Caco-2 (cell line): ENCODE measurements around the gene ALPP. TPM values are rescaled to one million over a fixed set of nuclear protein-coding genes. Genes with fewer than 3 reads are reported as not detected.
A peak's percentile ranks its signal among the peaks of the same experiment; 100 is the strongest.
"Not testable (repeated sequence)": the region's sequence is repeated elsewhere in the genome, so short reads cannot be mapped to it uniquely, and the experiment has no call there.

Experiments used
- BruUV-seq: library from RNA; stranded (reverse); fragments of 400-500 nt; replicated peaks from 2 replicates; lab custom pipeline; 2021; lab: Mats Ljungman, UMichigan
- CTCF ChIA-PET: fragments of 300-600 bp; sonication (Branson Sonifier 250); formaldehyde crosslinking; loops from one replicate; lab custom pipeline; 2022; ENCODE audit warnings: antibody characterized with exemption; lab: Charles Lee
- POLR2A ChIA-PET: fragments of 300-600 bp; sonication (Branson Sonifier 250); formaldehyde crosslinking; loops from one replicate; lab custom pipeline; 2022; ENCODE audit warnings: antibody characterized with exemption; lab: Charles Lee
- DNase-seq, 2 experiments: peaks; one replicate each; pipeline versions ENCODE4 v3.0.0 to v3.0.0-alpha.2; 2020 to 2022
- H3K27me3 ChIP-seq: replicated peaks from 2 replicates; pipeline ENCODE4 v1.6.0; 2011; ENCODE audit warnings: low read length; ENCODE audit not compliant: control insufficient read depth, insufficient read depth
- H3K36me3 ChIP-seq: 2 replicates; pipeline ENCODE4 v1.5.1; 2011; ENCODE audit warnings: low read length; ENCODE audit not compliant: control insufficient read depth, insufficient read depth
- H3K4me1 ChIP-seq: fragments of 250-450 bp; sonication (Bioruptor Pico); 2 replicates; pipeline ENCODE4 v1.5.1; 2020; ENCODE audit warnings: mild to moderate bottlenecking
- H3K4me3 ChIP-seq: 2 replicates; pipeline ENCODE4 v1.5.1; 2011; ENCODE audit warnings: low read depth, mild to moderate bottlenecking, control low read depth, low read length
- H3K9me3 ChIP-seq: fragments of 250-450 bp; sonication (Bioruptor Pico); 2 replicates; pipeline ENCODE4 v1.5.1; 2020; ENCODE audit warnings: mild to moderate bottlenecking, moderate library complexity
- H3K27ac Mint-ChIP-seq: one replicate; pipeline ENCODE4 v1.8.0; 2022; ENCODE audit warnings: mixed read lengths; ENCODE audit not compliant: unreplicated experiment
- H3K27me3 Mint-ChIP-seq: one replicate; pipeline ENCODE4 v1.8.0; 2022; ENCODE audit warnings: mixed read lengths; ENCODE audit not compliant: insufficient read depth, unreplicated experiment
- H3K36me3 Mint-ChIP-seq: one replicate; pipeline ENCODE4 v1.8.0; 2022; ENCODE audit warnings: mild to moderate bottlenecking, mixed read lengths; ENCODE audit not compliant: insufficient read depth, unreplicated experiment
- H3K4me1 Mint-ChIP-seq: one replicate; pipeline ENCODE4 v1.8.0; 2022; ENCODE audit warnings: low read depth, mixed read lengths; ENCODE audit not compliant: unreplicated experiment
- H3K4me3 Mint-ChIP-seq: one replicate; pipeline ENCODE4 v1.8.0; 2022; ENCODE audit warnings: mild to moderate bottlenecking, moderate library complexity, mixed read lengths; ENCODE audit not compliant: unreplicated experiment
- H3K9me3 Mint-ChIP-seq: one replicate; pipeline ENCODE4 v1.8.0; 2022; ENCODE audit warnings: mixed read lengths; ENCODE audit not compliant: unreplicated experiment
- intact Hi-C: fragments of 100-400 bp; cut with micrococcal nuclease; formaldehyde crosslinking; loops from one replicate; pipeline ENCODE4 v1.10.0; 2022; ENCODE audit not compliant: unreplicated experiment
- total RNA-seq: library from RNA; stranded (reverse); gene quantifications from 2 replicates; pipeline ENCODE4 v1.2.3, GENCODE V29; 2022
- TF ChIP-seq, protein P1 (sequence below), 2 experiments: fragments of 200-600 bp in 1 of 2; IDR thresholded peaks; 1 replicate in 1 of 2; 2 replicates in 1 of 2; pipeline versions ENCODE4 v1.5.1 to v1.8.0; 2011 to 2022; ENCODE audit warnings: antibody characterized with exemption in 1 of 2, control low read depth in 1 of 2, inconsistent platforms in 1 of 2, low read depth in 1 of 2, low read length in 1 of 2, mild to moderate bottlenecking in 1 of 2, moderate library complexity in 1 of 2; ENCODE audit not compliant: insufficient read depth in 1 of 2, severe bottlenecking in 1 of 2, unreplicated experiment in 1 of 2

Gene ALPP
- total RNA-seq, 1 experiment from 2014 or later, result 4.9 TPM

DNA sequence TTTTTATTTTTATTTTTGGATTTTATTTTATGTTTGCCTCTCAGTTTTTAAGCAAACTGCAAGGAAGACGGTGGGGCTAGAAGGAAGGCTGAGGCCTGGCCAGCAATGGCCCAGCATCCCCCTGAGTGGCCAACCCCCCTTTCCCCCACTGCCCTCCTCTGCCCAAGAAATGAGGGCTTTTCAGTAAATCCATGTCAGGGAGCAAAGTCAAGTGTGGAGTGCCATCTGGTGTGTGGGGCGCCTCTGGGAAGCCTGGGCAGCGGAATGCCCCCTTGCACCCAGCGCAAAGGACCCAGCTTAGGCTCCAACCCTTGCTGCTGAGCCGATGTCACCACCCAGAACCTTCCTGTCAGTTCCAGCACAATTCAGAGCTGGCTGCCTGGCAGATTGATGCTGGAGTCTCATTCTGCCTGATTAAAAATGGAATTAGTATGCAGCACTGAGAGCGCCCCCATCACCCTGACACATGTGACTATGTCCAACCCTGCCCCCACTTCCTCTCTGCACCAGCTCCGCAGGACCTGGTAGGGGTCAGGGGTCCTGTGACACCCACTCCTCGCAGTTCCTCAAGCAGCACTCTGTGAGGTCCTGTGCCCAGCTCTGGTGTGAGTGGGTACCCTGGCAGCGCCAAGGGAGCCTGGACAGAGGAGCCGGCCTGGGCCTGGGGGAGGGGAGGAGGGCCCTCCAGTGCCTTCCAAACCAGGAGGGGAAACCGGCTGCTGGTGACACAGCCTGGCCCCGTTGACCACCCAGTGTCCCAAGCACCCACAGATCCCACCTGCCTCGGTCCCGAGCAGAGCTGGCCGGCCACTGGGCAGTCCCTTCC is 9.2 kb upstream of the ALPP start:
- Histone ChIP-seq H3K4me1 (0 out of 2 replicates have a peak, but pooled peaks cover 4% of the 10 kb centered on the region), H3K27me3 (no peaks in the 10 kb centered on the region), H3K36me3 (no peaks in the 10 kb centered on the region), H3K4me3 (no peak overlapping the region), H3K9me3 (no peaks in the 10 kb centered on the region)
- intact Hi-C loops, result loop anchor here (5.0 kb wide), 1 partner anchor 462 kb away; no protein-coding TSS in a partner anchor
- ChIA-PET POLR2A (no interaction called here), CTCF (no interaction called here)
- BruUV-seq, result no TSS peak
- no peaks in the 10 kb centered on the region for H3K27me3 Mint-ChIP-seq
- no peaks in the 10 kb centered on the region for H3K4me1 Mint-ChIP-seq
- H3K36me3 Mint-ChIP-seq, result no peaks in the 10 kb centered on the region
- no peak overlapping the region for H3K4me3 Mint-ChIP-seq
- peak in 1 of 2 experiments; percentile 8 for DNase-seq
- H3K27ac Mint-ChIP-seq, result no peak overlapping the region
- TF ChIP-seq, protein P1, sequence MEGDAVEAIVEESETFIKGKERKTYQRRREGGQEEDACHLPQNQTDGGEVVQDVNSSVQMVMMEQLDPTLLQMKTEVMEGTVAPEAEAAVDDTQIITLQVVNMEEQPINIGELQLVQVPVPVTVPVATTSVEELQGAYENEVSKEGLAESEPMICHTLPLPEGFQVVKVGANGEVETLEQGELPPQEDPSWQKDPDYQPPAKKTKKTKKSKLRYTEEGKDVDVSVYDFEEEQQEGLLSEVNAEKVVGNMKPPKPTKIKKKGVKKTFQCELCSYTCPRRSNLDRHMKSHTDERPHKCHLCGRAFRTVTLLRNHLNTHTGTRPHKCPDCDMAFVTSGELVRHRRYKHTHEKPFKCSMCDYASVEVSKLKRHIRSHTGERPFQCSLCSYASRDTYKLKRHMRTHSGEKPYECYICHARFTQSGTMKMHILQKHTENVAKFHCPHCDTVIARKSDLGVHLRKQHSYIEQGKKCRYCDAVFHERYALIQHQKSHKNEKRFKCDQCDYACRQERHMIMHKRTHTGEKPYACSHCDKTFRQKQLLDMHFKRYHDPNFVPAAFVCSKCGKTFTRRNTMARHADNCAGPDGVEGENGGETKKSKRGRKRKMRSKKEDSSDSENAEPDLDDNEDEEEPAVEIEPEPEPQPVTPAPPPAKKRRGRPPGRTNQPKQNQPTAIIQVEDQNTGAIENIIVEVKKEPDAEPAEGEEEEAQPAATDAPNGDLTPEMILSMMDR (IDR thresholded peaks at IDR 0.05; ENCODE audit: insufficient read depth in 1 of 2, low read depth in 1 of 2, low read length in 1 of 2, severe bottlenecking in 1 of 2, unreplicated experiment in 1 of 2), result no peak
- H3K9me3 Mint-ChIP-seq, result no peaks in the 10 kb centered on the region

DNA sequence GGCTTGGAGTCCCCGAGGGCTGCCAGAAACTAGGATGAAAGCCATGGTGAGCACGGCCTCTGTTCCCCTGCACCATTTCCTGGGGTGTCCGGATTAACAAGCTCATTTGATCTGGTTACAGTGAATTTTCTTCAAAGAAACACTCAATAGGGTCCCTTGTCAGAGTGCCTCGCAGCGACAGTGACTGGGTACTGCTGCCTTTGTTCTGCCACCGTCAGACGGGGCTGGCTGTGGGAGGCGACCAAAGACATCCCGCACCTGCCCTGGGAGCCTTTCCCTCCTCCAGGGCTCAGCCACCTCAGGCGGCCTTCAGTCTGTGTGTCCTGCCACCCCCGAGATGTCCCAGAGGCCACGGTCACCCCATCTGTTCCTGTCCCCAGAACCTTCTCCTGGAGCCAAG is 8.5 kb upstream of the ALPP start:
- H3K9me3 ChIP-seq, H3K9me3 Mint-ChIP-seq, DNase-seq, H3K4me1 ChIP-seq, intact Hi-C loops, H3K4me3 ChIP-seq, H3K36me3 Mint-ChIP-seq, H3K36me3 ChIP-seq, H3K4me1 Mint-ChIP-seq, BruUV-seq, H3K27me3 ChIP-seq, POLR2A ChIA-PET, H3K27me3 Mint-ChIP-seq, H3K27ac Mint-ChIP-seq, H3K4me3 Mint-ChIP-seq, CTCF ChIA-PET: not testable (repeated sequence)

DNA sequence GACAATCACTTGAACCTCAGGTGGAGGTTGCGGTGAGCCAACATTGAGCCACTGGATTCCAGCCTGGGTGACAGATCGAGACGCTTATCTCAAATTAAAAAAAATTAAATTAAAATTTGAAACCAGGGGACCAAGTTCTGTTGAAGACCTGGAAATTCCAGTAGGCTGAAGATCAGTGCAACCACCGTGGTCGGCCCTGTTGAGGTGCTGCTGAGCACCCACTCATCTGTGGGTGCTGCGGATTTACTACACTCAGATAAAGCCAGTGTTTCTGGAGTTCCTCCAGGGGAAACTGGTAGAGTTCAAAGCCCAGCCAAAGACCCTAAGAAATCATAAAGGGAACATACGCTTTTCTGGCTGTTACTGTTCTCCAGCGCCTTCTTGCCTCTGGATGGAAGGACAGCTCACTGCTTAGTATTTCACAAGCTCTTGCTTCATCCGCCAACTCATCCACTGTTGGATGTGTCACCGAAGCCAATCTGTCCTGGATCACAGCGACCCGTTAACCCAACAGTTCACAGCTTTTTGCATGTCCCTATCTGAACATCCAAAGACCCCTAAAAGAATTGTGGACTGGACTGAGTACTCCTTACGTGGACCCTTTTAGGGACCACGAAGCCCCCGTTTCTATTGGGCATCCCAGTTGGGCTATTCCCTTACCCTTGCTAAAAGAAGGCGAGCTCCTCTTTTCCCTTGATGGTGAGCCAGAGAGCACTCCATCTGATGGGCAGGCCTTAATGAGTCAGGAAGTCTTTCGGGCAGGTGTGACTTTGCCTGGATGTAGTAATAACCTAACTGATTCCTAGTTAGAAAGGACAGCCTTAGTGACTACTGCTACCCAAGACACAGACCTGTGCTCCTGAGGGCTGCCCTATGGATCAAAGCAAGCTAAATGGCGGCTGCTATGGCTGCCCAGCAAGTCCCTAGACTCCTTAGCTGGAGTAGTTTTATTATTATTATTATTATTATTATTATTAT is 6.0 kb upstream of the ALPP start:
- intact Hi-C loops, result no loop called here
- Mint-ChIP-seq H3K36me3 (no peaks in the 10 kb centered on the region), H3K27ac (no peak overlapping the region), H3K4me1 (no peaks in the 10 kb centered on the region), H3K4me3 (no peak overlapping the region), H3K27me3 (no peaks in the 10 kb centered on the region), H3K9me3 (no peaks in the 10 kb centered on the region)
- no TSS peak for BruUV-seq
- POLR2A ChIA-PET, result no interaction called here
- TF ChIP-seq, protein P1 (IDR thresholded peaks at IDR 0.05; ENCODE audit: insufficient read depth in 1 of 2, low read depth in 1 of 2, low read length in 1 of 2, severe bottlenecking in 1 of 2, unreplicated experiment in 1 of 2), result no peak
- Histone ChIP-seq H3K36me3 (no peaks in the 10 kb centered on the region), H3K9me3 (no peaks in the 10 kb centered on the region), H3K4me1 (no peaks in the 10 kb centered on the region), H3K27me3 (no peaks in the 10 kb centered on the region), H3K4me3 (no peak overlapping the region)
- DNase-seq, result no peak
- CTCF ChIA-PET, result interaction anchor here (0.5 kb wide), 1 partner anchor 505 kb away, joined by 5 read pairs; no protein-coding TSS in a partner anchor
